OCI-M1 (cell line): ENCODE results near the gene TMEM72.

Source experiments
- DNase-seq: peaks from one replicate; lab custom pipeline; 2025; lab: John Stamatoyannopoulos, UW

TMEM72 gene

GRCh38 chr10:44890696-44891563 is 20.2 kb upstream of the TMEM72 start:
- DNase-seq, result no peak

- DNase-seq, result peak; percentile 58
Observed at GRCh38 chr10:44891721-44892120, 19.4 kb upstream of the TMEM72 start.

- no peak for DNase-seq
Observed at GRCh38 chr10:44893604-44894468, 17.3 kb upstream of the TMEM72 start.

GRCh38 chr10:44894691-44895090 is 16.4 kb upstream of the TMEM72 start:
- no peak for DNase-seq

- no peak for DNase-seq
Observed at GRCh38 chr10:44895280-44895679, 15.9 kb upstream of the TMEM72 start.

GRCh38 chr10:44897049-44897448 is 14.1 kb upstream of the TMEM72 start:
- peak; percentile 43 for DNase-seq

- DNase-seq, result no peak
Observed at GRCh38 chr10:44898665-44899064, 12.5 kb upstream of the TMEM72 start.

- no peak for DNase-seq
Observed at GRCh38 chr10:44899450-44900080, 11.6 kb upstream of the TMEM72 start.

GRCh38 chr10:44902941-44903545 is 8.1 kb upstream of the TMEM72 start:
- no peak for DNase-seq

- no peak for DNase-seq
Observed at GRCh38 chr10:44906486-44906885, 4.7 kb upstream of the TMEM72 start.

- no peak for DNase-seq
Observed at GRCh38 chr10:44907556-44907955, 3.6 kb upstream of the TMEM72 start.

- DNase-seq, result peak; percentile 33
Observed at GRCh38 chr10:44908066-44908749, 2.9 kb upstream of the TMEM72 start.

- DNase-seq, result no peak
Observed at GRCh38 chr10:44908936-44909630, 2.1 kb upstream of the TMEM72 start.

- DNase-seq, result peak; percentile 5
Observed at GRCh38 chr10:44909910-44910309, 1.2 kb upstream of the TMEM72 start.

GRCh38 chr10:44910602-44911001 is 535 bp upstream of the TMEM72 start:
- DNase-seq, result no peak

GRCh38 chr10:44911951-44912350 is 814 bp downstream of the TMEM72 start:
- no peak for DNase-seq

GRCh38 chr10:44913350-44914081 is 2.4 kb downstream of the TMEM72 start:
- peak; percentile 99 for DNase-seq

- DNase-seq, result no peak
Observed at GRCh38 chr10:44914891-44915290, 3.8 kb downstream of the TMEM72 start.

GRCh38 chr10:44916429-44916828 is 5.3 kb downstream of the TMEM72 start:
- no peak for DNase-seq

GRCh38 chr10:44917848-44918247 is 6.7 kb downstream of the TMEM72 start:
- no peak for DNase-seq
